ENCODE measurements around the gene ZWILCH. TPM values are rescaled to one million over a fixed set of nuclear protein-coding genes. Genes with fewer than 3 reads are reported as not detected.
"Not testable (repeated sequence)": the region's sequence is repeated elsewhere in the genome, so short reads cannot be mapped to it uniquely, and the experiment has no call there.

Gene ZWILCH
- total RNA-seq, 1 experiment from 2014 or later = 57.3 TPM

DNA sequence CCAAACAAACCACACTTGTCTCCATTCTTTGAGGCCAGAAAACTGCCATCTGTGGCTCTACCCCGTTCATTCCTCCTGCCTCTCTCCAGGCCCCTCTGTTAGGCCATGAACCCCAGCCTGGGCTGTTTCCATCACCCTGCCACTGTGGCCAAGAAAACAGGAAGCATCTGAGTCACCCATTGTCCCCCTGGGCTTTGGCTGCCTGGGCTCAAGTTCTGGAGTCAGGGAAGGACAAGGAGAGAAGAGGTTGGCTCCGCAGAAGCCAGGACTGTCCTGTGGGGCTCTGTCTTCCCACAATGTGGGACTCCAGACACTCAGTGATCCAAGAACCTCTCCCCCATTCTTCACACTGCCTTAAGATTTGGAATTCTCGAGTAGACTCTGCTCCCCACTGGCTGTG is 75.5 kb downstream of the ZWILCH start:
- DNase-seq (ENCODE audit: low read depth) = peak; percentile 46

- no peak for DNase-seq (ENCODE audit: low read depth)
Measured at GRCh38 chr15:66581972-66582537, 76.9 kb downstream of the ZWILCH start.

DNA sequence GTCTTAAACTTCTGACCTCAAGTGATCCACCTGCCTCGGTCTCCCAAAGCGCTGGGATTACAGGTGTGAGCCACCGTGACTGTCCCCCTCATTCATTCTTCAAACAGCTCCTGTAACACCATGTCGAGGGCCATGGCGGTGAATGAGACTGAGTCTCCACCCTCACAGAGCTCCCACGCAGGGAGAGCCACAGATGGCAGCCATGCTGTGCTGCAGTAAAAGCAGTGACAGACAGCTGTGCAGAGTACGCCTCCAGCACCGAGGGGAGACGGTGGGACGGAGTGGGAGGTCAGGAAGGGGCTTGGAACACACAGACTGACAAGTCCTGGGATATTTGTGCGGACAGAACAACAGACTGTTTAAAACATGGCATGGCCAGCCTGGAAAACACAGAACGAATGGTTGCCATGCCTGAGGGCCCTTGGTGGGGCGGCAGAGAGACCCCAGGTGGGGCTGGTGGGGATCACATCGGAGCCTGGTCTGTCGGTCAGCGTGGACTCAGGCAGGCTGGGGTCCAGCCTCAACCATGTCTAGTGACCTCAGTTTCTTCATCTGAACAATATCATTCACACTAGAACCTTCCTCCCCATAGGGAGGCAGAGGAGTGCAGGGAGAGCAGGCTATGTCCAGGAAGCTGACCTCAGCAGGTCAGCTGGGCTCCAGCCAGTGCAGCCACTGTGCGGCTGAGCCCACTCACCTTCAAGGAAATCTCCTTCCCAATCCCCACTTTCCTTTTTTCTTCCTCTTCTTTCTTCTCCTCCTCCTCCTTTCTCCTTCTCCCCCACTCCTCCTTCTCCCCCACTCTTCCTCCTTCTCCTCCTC is 81.2 kb downstream of the ZWILCH start:
- DNase-seq (ENCODE audit: low read depth) = no peak

- no peak for DNase-seq (ENCODE audit: low read depth)
Measured at GRCh38 chr15:66587020-66587419, 81.9 kb downstream of the ZWILCH start.

DNA sequence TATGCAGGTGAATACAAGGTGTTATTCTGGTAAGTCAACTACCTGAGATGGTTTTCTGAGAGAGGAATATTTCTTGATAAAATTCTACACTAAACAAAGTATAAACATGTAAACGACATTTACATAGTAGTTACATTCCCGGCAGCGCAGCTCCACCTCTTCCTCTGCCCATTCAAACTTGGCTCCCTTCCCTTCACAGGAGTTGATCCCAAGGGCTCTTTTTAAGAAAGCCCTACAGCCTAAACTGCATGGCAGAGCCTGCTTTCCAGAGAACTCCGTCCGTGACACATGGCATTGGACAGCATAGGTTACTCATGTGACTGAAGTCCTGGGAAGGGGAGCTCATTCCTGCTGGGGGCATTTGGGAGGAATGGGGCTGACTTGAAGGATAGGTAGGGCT is 82.6 kb downstream of the ZWILCH start:
- no peak for DNase-seq (ENCODE audit: low read depth)

DNA sequence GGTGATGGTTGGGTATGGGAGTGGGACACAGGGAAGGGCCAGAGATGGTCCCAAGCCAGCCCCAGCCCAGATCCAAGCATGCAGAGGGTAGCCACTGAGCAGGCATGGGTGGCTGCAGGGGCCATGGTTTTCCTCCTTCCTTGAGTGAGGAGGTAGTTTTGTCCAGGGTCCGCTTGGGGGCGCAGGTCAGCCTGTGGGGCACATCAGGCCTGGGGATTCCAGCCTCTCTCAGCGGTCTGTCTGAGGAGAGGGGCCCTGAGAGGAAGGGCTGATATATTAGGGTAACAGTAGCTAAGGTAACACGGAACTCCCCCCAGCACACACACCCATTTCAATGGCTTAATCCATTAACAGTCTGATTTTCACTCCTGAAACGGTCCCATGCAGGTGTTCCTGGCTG is 83.4 kb downstream of the ZWILCH start:
- DNase-seq (ENCODE audit: low read depth) = no peak

- DNase-seq (ENCODE audit: low read depth) = no peak
Measured at GRCh38 chr15:66588971-66589370, 83.8 kb downstream of the ZWILCH start.

DNA sequence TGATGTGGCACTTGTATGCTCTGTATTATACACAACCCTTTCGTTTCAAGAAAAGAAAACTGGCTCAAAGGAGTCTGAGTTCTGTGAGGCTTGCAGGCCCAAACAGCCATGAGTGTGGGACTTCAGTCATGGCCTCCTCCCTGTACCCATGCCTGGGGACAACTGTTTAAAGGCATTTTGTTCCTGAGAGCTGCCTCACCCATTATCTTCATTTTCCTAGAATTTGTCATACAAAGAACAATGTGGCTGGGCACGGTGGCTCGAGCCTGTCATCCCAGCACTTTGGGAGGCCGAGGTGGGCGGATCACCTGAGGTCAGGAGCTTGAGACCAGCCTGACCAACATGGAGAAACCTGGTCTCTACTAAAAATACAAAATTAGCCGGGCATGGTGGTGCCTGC is 84.3 kb downstream of the ZWILCH start:
- DNase-seq (ENCODE audit: low read depth) = not testable (repeated sequence)

- DNase-seq (ENCODE audit: low read depth) = no peak
Measured at GRCh38 chr15:66590435-66590834, 85.3 kb downstream of the ZWILCH start.

DNA sequence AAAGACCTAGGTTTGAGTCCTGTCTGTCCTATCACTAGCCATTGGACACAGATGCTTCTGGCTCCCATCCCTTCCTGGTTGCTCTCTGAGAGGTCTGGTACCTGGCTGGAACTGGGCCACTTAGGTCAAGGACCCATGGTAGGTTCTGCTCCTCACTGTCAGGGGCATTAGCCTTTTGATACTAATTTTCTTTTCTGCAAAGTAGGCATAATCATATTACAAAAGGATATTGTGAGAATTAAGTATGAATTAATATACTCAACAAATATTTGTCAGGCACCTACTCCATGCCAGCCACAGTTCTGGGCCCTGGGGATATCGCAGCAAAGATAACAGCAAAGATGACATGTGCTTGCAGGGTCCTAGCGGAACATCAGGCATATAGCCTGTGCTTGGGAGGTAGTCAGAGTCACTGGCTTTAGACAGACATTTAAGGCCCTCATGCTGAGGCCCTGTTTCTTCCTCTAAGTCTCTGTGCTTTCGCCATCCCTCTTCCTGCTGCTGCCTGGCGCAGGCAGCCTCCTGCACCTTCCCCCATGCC is 86.3 kb downstream of the ZWILCH start:
- no peak for DNase-seq (ENCODE audit: low read depth)

DNA sequence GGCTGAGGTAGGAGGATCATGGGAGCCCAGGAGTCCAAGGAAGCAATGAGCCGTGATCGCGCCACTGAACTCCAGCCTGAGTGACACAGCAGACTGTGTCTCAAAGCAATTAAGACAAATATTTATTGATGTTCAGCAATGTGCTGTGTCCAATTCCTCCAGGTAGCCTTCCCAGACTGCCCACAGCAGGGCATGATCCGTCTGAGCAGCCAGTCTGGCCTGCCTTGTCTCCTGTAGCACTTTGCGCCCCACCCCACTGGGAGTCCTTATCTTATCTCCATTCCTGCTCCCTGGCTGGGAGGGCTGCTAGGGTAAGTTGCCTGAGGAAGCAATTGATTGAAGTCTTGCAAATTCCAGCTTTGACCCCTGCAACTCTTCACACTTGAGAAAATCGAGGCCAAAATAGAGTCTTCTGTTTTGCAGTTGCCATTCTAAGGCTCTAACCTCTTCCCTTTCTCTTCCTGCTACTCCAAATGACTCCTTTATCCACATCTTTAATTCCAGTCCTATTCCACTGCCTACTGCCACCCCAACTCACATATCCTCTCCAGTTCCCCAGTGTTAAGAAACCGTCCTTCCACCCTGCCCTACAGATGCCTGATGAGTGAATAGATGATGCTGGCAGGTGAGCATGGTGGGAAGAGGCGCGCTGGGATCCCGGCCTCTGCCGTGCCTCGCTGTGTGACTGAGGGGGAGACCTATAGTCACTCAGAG is 87.5 kb downstream of the ZWILCH start:
- no peak for DNase-seq (ENCODE audit: low read depth)

DNA sequence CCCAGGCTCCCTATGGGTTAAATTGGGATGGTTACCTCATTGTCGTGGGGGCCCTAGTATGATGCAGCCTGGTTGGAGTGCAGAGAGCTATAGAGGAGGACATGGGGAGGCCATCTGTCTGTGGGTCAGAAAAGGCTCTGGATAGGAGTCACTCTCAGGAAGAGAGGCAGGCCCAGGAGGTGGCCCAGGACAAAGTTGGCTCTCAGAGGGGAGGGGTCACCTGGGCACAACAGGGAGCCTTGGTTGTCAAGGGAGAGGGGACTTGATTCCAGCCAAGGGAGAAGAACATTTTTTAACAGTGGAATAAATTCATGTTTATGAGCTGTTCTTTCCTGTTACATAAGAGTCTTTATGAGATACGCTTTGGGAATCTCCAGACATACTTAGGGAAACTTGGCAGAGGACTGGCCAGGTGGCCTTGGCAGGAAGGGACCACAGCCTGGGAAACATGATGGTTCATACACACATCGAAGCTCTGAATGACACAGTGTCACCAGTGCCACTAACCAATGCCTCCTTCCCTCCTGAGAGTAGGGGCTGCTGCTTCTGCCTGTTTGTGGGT is 88.2 kb downstream of the ZWILCH start:
- no peak for DNase-seq (ENCODE audit: low read depth)

GRCh38 chr15:66594344-66594743 is 89.2 kb downstream of the ZWILCH start:
- DNase-seq (ENCODE audit: low read depth) = no peak

DNA sequence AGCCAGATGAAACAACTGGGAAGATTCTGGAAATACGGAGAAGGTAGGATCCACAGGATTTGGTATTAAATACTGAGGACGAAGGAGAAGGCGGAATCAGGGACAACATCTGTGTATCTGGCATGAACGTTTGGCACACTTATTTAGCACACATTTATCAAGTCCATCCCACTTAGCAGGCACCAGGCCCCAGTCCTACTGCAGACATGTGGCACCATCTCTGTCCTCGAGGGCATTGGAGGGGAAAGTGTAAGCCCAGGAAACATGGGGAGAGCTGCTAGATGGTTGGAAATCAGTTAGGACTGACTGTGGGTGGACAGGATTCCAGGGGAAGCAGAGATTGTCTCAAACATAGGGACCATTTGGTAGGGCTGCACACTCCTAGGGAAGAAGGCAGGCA is 89.7 kb downstream of the ZWILCH start:
- no peak for DNase-seq (ENCODE audit: low read depth)

GRCh38 chr15:66595332-66595731 is 90.2 kb downstream of the ZWILCH start:
- DNase-seq (ENCODE audit: low read depth) = no peak

DNA sequence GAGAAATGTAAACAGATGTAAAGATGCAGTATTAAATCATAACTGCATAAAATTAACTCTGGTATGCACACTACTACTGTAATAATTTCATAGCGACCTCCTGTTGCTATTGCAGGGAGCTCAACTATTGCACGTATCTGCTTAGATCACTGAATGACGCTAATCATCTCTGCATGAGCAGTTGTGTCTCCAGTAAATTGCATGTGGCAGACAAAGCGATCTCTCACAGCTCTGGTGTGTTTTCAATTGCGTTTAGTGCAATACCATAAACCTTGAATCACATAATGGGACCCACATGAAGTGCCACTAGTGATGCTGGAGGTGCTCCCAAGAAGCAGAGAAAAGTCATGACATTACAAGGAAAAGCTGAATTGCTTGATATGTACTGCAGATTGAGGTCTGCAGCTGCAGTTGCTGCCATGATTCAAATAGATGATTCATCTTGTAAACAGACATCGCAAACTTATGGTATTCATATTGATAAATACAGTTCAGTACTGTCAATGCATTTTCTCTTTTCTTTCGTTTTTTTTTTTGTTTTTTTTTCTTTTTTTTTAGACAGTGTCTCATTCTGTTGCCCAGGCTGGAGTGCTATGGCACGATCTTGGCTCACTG is 90.9 kb downstream of the ZWILCH start:
- DNase-seq (ENCODE audit: low read depth) = no peak

GRCh38 chr15:66598095-66598815 is 93.1 kb downstream of the ZWILCH start:
- DNase-seq (ENCODE audit: low read depth) = no peak
